SJSA1 (cell line): Measurements from ENCODE around the gene MTCP1. TPM values are rescaled to one million over a fixed set of nuclear protein-coding genes. Genes with fewer than 3 reads are reported as not detected.

Source experiments
- total RNA-seq: library from RNA; depleted of rRNA; stranded (reverse); fragments of >200 nt; shearing (Covaris generic); gene quantifications from 2 replicates; pipeline ENCODE4 v1.2.3, GENCODE V29; 2014; rRNA removed

MTCP1 gene
- total RNA-seq, 1 experiment from 2014 or later = 2.1 TPM

Other genes with a start within 250 kb of the MTCP1 start
- not detected in 2 replicates for gene SMIM9, start 236.5 kb downstream of the MTCP1 start, total RNA-seq
- 0.89 and 1.5 TPM in 2 replicates for gene F8A1, start 184.8 kb downstream of the MTCP1 start, total RNA-seq
- gene F8, start 48.4 kb downstream of the MTCP1 start, total RNA-seq = 3.3 and 3.7 TPM in 2 replicates
- 62.6 and 63.8 TPM in 2 replicates for gene FUNDC2, start 44.3 kb downstream of the MTCP1 start, total RNA-seq
- 25.1 and 38.5 TPM in 2 replicates for gene CMC4, start within 50 bp of the MTCP1 start, total RNA-seq
- 5.4 and 12.1 TPM in 2 replicates for gene BRCC3, start 372 bp upstream of the MTCP1 start, total RNA-seq
- 157 and 172 TPM in 2 replicates for gene VBP1, start 145.3 kb upstream of the MTCP1 start, total RNA-seq
- gene RAB39B, start 193.4 kb upstream of the MTCP1 start, total RNA-seq = not detected in 2 replicates